ENCODE results near the gene JAKMIP2.

DNA sequence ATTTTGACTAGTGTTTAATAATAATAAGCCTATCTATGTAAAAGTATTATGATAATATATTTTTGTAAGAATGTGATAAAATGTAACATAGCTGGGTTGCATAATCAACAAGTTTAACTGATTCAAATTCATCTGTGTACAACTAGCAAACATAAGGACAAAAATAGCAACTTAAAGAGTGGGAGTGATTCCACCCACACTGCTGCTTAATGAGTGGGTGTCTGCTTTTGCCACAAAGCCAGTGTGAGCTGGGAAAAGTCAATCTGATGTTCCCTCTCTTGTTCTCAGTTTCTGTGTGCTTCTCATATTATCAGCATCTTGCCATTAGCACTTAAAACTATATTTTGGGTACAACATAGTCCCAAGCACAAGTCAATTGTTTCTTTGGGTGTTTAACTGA, 161.5 kb downstream of the JAKMIP2 start:
- TF ChIP-seq, protein P1, sequence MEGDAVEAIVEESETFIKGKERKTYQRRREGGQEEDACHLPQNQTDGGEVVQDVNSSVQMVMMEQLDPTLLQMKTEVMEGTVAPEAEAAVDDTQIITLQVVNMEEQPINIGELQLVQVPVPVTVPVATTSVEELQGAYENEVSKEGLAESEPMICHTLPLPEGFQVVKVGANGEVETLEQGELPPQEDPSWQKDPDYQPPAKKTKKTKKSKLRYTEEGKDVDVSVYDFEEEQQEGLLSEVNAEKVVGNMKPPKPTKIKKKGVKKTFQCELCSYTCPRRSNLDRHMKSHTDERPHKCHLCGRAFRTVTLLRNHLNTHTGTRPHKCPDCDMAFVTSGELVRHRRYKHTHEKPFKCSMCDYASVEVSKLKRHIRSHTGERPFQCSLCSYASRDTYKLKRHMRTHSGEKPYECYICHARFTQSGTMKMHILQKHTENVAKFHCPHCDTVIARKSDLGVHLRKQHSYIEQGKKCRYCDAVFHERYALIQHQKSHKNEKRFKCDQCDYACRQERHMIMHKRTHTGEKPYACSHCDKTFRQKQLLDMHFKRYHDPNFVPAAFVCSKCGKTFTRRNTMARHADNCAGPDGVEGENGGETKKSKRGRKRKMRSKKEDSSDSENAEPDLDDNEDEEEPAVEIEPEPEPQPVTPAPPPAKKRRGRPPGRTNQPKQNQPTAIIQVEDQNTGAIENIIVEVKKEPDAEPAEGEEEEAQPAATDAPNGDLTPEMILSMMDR (IDR thresholded peaks at IDR 0.05; ENCODE audit: extremely low read depth in 1 of 2, insufficient read depth in 1 of 2, low read depth in 1 of 2, low read length in 2 of 2) = no peak
- TF ChIP-seq, protein P2, sequence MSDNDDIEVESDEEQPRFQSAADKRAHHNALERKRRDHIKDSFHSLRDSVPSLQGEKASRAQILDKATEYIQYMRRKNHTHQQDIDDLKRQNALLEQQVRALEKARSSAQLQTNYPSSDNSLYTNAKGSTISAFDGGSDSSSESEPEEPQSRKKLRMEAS (IDR thresholded peaks at IDR 0.05; ENCODE audit: insufficient read depth, insufficient read length) = no peak
